Gastroesophageal sphincter (tissue), 3 donors: ENCODE results near the gene MAML3.

Source experiments
- CTCF ChIP-seq, 4 experiments: fragments of 200-600 bp in 2 of 4; fragments of 450-650 bp in 2 of 4; sonication (generic) in 1 of 4; IDR thresholded peaks; one replicate each; pipeline ENCODE4 v1.5.1; 2017 to 2019; ENCODE audit warnings: antibody characterized with exemption in 4 of 4, mild to moderate bottlenecking in 2 of 4, moderate library complexity in 2 of 4
- EP300 ChIP-seq: sonication (generic); formaldehyde crosslinking; IDR thresholded peaks from one replicate; pipeline ENCODE4 v1.6.1; 2017; ENCODE audit warnings: antibody characterized with exemption, mild to moderate bottlenecking
- POLR2A ChIP-seq, 2 donors: fragments of 450-650 bp; IDR thresholded peaks; one replicate each; pipeline ENCODE4 v1.6.1; 2017; ENCODE audit warnings: antibody characterized with exemption in 2 of 2, mild to moderate bottlenecking in 2 of 2, moderate library complexity in 1 of 2
- POLR2AphosphoS5 ChIP-seq: sonication (generic); formaldehyde crosslinking; IDR thresholded peaks from one replicate; pipeline ENCODE4 v1.6.1; 2017; ENCODE audit warnings: antibody characterized with exemption

- TF ChIP-seq CTCF (IDR thresholded peaks at IDR 0.05) (no peak), POLR2A (IDR thresholded peaks at IDR 0.05) (no peak), POLR2AphosphoS5 (no peak), EP300 (no peak)
Measured at GRCh38 chr4:140134746-140135425, 19.1 kb downstream of the MAML3 start.
